T47D (cell line): ENCODE measurements around the gene RFNG.
A peak's percentile ranks its signal among the peaks of the same experiment; 100 is the strongest.

Experiments used
- DNase-seq, 2 experiments: peaks; one replicate each; pipeline versions ENCODE4 v3.0.0 to v3.0.0-alpha.2; 2011 to 2012; ENCODE audit warnings: low read depth in 1 of 2, low spot score in 1 of 2
- JUND ChIP-seq: IDR thresholded peaks from 2 replicates; pipeline ENCODE4 v1.6.1; 2012; ENCODE audit warnings: low read depth
- in situ Hi-C: cut with HindIII; loops from 2 replicates; pipeline ENCODE4 v1.10.0; 2016; ENCODE audit warnings: low sequenced_read_pairs, low pct_unique_long_range_greater_than_20kb

RFNG gene

GRCh38 chr17:82092995-82093751 is 41.6 kb upstream of the RFNG start:
- TF ChIP-seq JUND = no peak
- in situ Hi-C loops = no loop called here
- DNase-seq = no peak

- in situ Hi-C loops = no loop called here
- DNase-seq = peak in 1 of 2 experiments; percentile 11
- TF ChIP-seq JUND = no peak
Observed at GRCh38 chr17:82092628-82092994, 41.0 kb upstream of the RFNG start.

GRCh38 chr17:82092094-82092586 is 40.5 kb upstream of the RFNG start:
- peak in 1 of 2 experiments; percentile 15 for DNase-seq
- in situ Hi-C loops = no loop called here
- no peak for TF ChIP-seq JUND

- DNase-seq = no peak
- in situ Hi-C loops = no loop called here
- no peak for TF ChIP-seq JUND
Observed at GRCh38 chr17:82091264-82092066, 39.9 kb upstream of the RFNG start.

GRCh38 chr17:82090549-82091263 is 39.1 kb upstream of the RFNG start:
- in situ Hi-C loops = no loop called here
- no peak for TF ChIP-seq JUND

DNA sequence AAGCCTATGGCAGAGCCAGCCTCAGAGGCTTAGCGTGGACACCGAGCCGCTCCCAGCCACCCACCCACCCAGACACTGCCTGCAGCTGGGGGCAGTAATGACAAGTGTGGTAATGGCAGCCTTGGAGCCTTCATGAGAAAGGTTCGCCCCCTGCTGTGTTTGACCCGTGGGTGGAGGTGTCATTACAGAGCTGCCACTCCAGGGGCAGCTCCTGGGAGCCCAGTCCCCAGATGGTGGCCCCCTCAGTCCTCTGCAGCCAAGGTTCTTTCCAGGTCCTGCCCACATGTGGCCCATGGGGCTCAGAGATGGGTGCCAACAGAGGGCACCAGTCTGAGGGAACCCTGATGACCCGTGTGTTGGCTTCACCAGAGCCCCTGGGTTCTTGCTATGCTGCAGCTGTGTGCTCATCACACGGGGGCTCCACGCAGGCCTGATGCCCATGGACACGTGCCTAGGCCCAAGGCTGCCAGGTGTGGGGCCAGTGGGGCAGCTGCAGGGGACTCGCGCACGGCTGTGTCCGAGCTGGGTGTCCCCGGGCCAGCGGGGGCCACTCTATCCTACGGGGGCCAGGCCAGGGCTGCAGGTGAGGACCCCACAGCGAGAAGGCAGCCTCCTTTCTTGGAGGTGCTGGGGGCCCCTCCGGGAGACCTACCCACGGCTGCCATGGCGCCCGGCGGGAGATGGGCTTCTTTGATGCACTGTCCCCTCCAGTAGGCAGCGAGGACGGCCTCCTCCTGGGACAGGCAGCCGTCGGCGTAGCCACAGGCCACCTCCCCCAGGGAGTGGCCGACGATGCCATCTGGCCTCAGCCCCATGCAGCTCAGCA is 38.3 kb upstream of the RFNG start:
- DNase-seq = peak in 1 of 2 experiments; percentile 8
- in situ Hi-C loops = no loop called here
- TF ChIP-seq JUND = no peak

More at GRCh38 chr17:82090549-82091263, 39.1 kb upstream of the RFNG start:
- DNase-seq = no peak

DNA sequence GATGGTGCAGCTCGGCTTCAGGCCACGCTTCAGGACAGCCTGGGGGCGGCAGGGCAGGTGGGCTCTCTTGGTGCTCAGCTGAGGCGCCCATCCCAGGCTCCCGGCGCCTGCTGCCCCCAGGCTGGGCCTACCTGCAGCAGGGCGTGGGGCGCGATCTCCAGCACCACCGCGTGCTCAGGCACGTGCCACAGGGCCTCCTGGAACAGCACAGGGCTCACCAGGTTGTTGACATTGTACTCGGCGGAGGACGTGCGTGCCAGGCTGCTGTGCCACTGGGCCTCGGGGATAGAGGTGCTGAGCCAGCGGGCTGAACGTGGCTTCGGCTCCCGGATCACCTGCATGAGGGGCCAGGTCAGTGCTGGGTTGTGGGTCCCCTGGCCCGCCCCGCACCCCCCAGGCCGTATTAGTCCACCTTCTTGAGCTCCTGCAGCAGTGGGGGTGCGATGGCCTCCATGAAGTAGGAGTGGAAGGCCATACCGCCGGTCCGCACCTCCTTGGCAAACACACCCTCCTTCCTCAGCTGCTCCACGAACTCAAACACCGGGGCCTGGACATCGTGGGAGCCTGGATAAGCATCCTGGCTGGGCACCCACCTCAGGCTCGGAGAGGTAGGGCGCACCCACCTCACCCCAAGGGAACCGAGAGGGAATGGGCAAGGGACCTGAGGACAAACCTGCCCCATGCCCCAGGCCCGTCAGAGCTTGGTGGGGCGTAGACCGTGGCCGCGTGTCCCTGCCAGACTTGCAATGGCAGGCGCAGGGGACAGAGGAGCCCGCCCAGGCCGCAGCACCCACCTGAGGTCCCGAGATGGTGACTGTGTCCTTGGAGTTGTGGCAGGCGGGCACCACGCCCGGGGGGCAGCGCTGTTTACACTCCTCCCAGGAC is 37.5 kb upstream of the RFNG start:
- in situ Hi-C loops = no loop called here
- peak in 1 of 2 experiments; percentile 13 for DNase-seq
- no peak for TF ChIP-seq JUND

- DNase-seq = no peak
- in situ Hi-C loops = no loop called here
- no peak for TF ChIP-seq JUND
Observed at GRCh38 chr17:82087961-82088837, 36.6 kb upstream of the RFNG start.

- in situ Hi-C loops = no loop called here
- no peak for DNase-seq
- no peak for TF ChIP-seq JUND
Observed at GRCh38 chr17:82086941-82087906, 35.6 kb upstream of the RFNG start.
